CD4-positive, alpha-beta T cell (primary cell): ENCODE data around the gene SSC4D. TPM values are rescaled to one million over a fixed set of nuclear protein-coding genes. Genes with fewer than 3 reads are reported as not detected.

Source experiments
- ATAC-seq: fragments of 200-7000 bp; cut with Tn5 transposase; one replicate; pipeline ENCODE4 v1.10.0; 2022; ENCODE audit warnings: mild to moderate bottlenecking; ENCODE audit not compliant: poor library complexity
- CTCF ChIA-PET: fragments of 350-600 bp; sonication (Branson Sonifier 250); formaldehyde crosslinking; loops from one replicate; lab custom pipeline; 2021; ENCODE audit warnings: antibody characterized with exemption, inconsistent platforms; lab: Charles Lee
- POLR2A ChIA-PET: fragments of 350-600 bp; sonication (Branson Sonifier 250); formaldehyde crosslinking; loops from one replicate; lab custom pipeline; 2021; ENCODE audit warnings: antibody characterized with exemption, inconsistent platforms; lab: Charles Lee
- DNase-seq, 14 experiments: peaks; one replicate each; pipeline ENCODE4 v3.0.0-alpha.2; 2013 to 2020; ENCODE audit warnings: mixed read lengths in 2 of 14
- H3K27ac ChIP-seq, 2 donors: one replicate each; pipeline versions ENCODE4 v1.5.1 to v1.7.0; 2013; ENCODE audit warnings: low read length in 2 of 2, low read depth in 1 of 2, mild to moderate bottlenecking in 1 of 2
- H3K27me3 ChIP-seq, 2 experiments: 1 replicate in 1 of 2; 2 replicates in 1 of 2; pipeline versions ENCODE4 v1.6.1 to v1.7.0; 2013; ENCODE audit warnings: low read length in 2 of 2, control low read depth in 1 of 2, mild to moderate bottlenecking in 1 of 2, moderate library complexity in 1 of 2; ENCODE audit not compliant: insufficient read depth in 2 of 2, control insufficient read depth in 1 of 2
- H3K36me3 ChIP-seq: one replicate; pipeline ENCODE4 v1.6.1; 2013; ENCODE audit warnings: low read length, control low read depth; ENCODE audit not compliant: insufficient read depth
- H3K4me1 ChIP-seq: one replicate; pipeline ENCODE4 v1.6.1; 2013; ENCODE audit warnings: low read length, control low read depth; ENCODE audit not compliant: insufficient read depth
- H3K4me3 ChIP-seq: one replicate; pipeline ENCODE4 v1.5.1; 2013; ENCODE audit warnings: mild to moderate bottlenecking, low read length, moderate library complexity
- H3K9me3 ChIP-seq, 2 experiments: 1 replicate in 1 of 2; 2 replicates in 1 of 2; pipeline versions ENCODE4 v1.6.1 to v1.7.0; 2013; ENCODE audit warnings: low read length in 2 of 2, mild to moderate bottlenecking in 2 of 2, control low read depth in 1 of 2, moderate library complexity in 1 of 2; ENCODE audit not compliant: control insufficient read depth in 1 of 2, insufficient read depth in 1 of 2
- H3K27ac Mint-ChIP-seq: one replicate; pipeline ENCODE4 v1.8.0; 2020; ENCODE audit warnings: mixed read lengths
- H3K27me3 Mint-ChIP-seq: one replicate; pipeline ENCODE4 v1.8.0; 2021; ENCODE audit warnings: mixed read lengths
- H3K36me3 Mint-ChIP-seq: one replicate; pipeline ENCODE4 v1.8.0; 2021; ENCODE audit warnings: low read depth, mixed read lengths
- H3K4me1 Mint-ChIP-seq: one replicate; pipeline ENCODE4 v1.8.0; 2021; ENCODE audit warnings: low read depth, mixed read lengths
- H3K4me3 Mint-ChIP-seq: one replicate; pipeline ENCODE4 v1.8.0; 2020; ENCODE audit warnings: mild to moderate bottlenecking, mixed read lengths
- H3K9me3 Mint-ChIP-seq: one replicate; pipeline ENCODE4 v1.8.0; 2020; ENCODE audit warnings: mixed read lengths
- CTCF ChIP-seq: fragments of 200-600 bp; IDR thresholded peaks from one replicate; pipeline ENCODE4 v1.8.0; 2022; ENCODE audit warnings: antibody characterized with exemption, mild to moderate bottlenecking
- intact Hi-C, 2 experiments: fragments of 100-400 bp; cut with DNase I in 1 of 2; cut with micrococcal nuclease in 1 of 2; formaldehyde crosslinking; loops; one replicate each; pipeline versions ENCODE4 v1.15.1 to v1.9.0; 2023 to 2025; cut with DNase I, micrococcal nuclease
- total RNA-seq, 174 experiments: library from RNA in 2 of 174; stranded (reverse) in 2 of 174; gene quantifications; one replicate each; pipeline ENCODE4 v1.2.3 and lab custom pipeline; 2021 to 2026

The SSC4D gene
- total RNA-seq, 2 experiments from 2014 or later, result not detected

GRCh38 chr7:76412249-76412648 lies 2.8 kb upstream of the SSC4D start:
- Histone ChIP-seq H3K9me3 (no peaks in the 10 kb centered on the region), H3K4me1 (no peaks in the 10 kb centered on the region), H3K27ac (no peak overlapping the region), H3K4me3 (no peak overlapping the region), H3K36me3 (no peaks in the 10 kb centered on the region), H3K27me3 (no peaks in the 10 kb centered on the region)
- H3K4me3 Mint-ChIP-seq, result no peak overlapping the region
- ATAC-seq (no peak), DNase-seq (no peak)
- TF ChIP-seq CTCF, result no peak
- CTCF ChIA-PET, result no interaction called here
- POLR2A ChIA-PET, result no interaction called here
- H3K4me1 Mint-ChIP-seq, result no peaks in the 10 kb centered on the region
- no peaks in the 10 kb centered on the region for H3K36me3 Mint-ChIP-seq
- intact Hi-C loops, result no loop called here
- no peak overlapping the region for H3K27ac Mint-ChIP-seq
- H3K9me3 Mint-ChIP-seq, result no peaks in the 10 kb centered on the region
- no peaks in the 10 kb centered on the region for H3K27me3 Mint-ChIP-seq

DNA sequence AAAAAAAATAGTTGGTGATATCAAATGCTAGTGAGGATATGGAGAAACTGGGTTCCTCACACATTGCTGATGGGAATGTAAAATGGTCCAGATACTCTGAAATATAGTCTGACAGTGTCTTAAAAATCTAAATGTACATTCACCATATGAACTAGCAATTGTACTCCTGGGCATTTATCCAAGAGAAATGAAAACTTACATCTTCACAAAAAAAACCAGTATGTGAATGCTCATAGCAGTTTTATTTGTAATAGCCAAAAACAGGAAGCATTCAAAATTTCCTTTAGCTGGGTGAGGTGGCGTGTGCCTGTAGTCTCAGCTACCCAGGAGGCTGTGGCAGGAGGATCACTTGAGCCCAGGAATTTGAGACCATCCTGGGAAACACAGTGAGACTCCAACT lies 2.1 kb upstream of the SSC4D start:
- Histone ChIP-seq H3K36me3 (no peaks in the 10 kb centered on the region), H3K27me3 (no peaks in the 10 kb centered on the region), H3K9me3 (no peaks in the 10 kb centered on the region), H3K4me1 (no peaks in the 10 kb centered on the region), H3K4me3 (no peak overlapping the region), H3K27ac (no peak overlapping the region)
- no peak for TF ChIP-seq CTCF
- Mint-ChIP-seq H3K4me1 (no peaks in the 10 kb centered on the region), H3K4me3 (no peak overlapping the region), H3K36me3 (no peaks in the 10 kb centered on the region), H3K9me3 (no peaks in the 10 kb centered on the region), H3K27me3 (no peaks in the 10 kb centered on the region), H3K27ac (no peak overlapping the region)
- ChIA-PET CTCF (no interaction called here), POLR2A (no interaction called here)
- no peak for ATAC-seq
- DNase-seq, result no peak
- intact Hi-C loops, result no loop called here

GRCh38 chr7:76408121-76408560 lies 1.4 kb downstream of the SSC4D start:
- Histone ChIP-seq H3K4me1 (no peaks in the 10 kb centered on the region), H3K27me3 (no peaks in the 10 kb centered on the region), H3K4me3 (no peak overlapping the region), H3K9me3 (no peaks in the 10 kb centered on the region), H3K27ac (no peak overlapping the region), H3K36me3 (no peaks in the 10 kb centered on the region)
- CTCF ChIA-PET, result no interaction called here
- intact Hi-C loops, result no loop called here
- Mint-ChIP-seq H3K4me1 (no peaks in the 10 kb centered on the region), H3K9me3 (no peaks in the 10 kb centered on the region), H3K27me3 (no peaks in the 10 kb centered on the region), H3K27ac (no peak overlapping the region), H3K4me3 (no peak overlapping the region), H3K36me3 (no peaks in the 10 kb centered on the region)
- no peak for ATAC-seq
- POLR2A ChIA-PET, result no interaction called here
- no peak for DNase-seq
- no peak for TF ChIP-seq CTCF
